HG03558 (cell line): ENCODE measurements around the gene THEM5.

Experiments
- ATAC-seq: cut with Tn5 transposase; IDR thresholded peaks from one replicate; pipeline ENCODE4 v1.9.1; 2021; ENCODE audit warnings: moderate number of reproducible peaks; ENCODE audit not compliant: unreplicated experiment; ENCODE audit errors: extremely low read depth

Gene THEM5

GRCh38 chr1:151825204-151825603 is 28.3 kb downstream of the THEM5 start:
- no peak for ATAC-seq

- ATAC-seq, result no peak
These were observed 30.3 kb downstream of the THEM5 start for GRCh38 chr1:151823175-151823574.

- ATAC-seq, result no peak
These were observed 31.1 kb downstream of the THEM5 start for GRCh38 chr1:151822404-151822803.

- ATAC-seq, result no peak
These were observed 32.6 kb downstream of the THEM5 start for GRCh38 chr1:151820940-151821339.

- no peak for ATAC-seq
These were observed 33.4 kb downstream of the THEM5 start for GRCh38 chr1:151819976-151820623.

- no peak for ATAC-seq
These were observed 34.2 kb downstream of the THEM5 start for GRCh38 chr1:151819227-151819835.

- ATAC-seq, result no peak
These were observed 36.2 kb downstream of the THEM5 start for GRCh38 chr1:151817353-151817730.

GRCh38 chr1:151816548-151817352 is 36.8 kb downstream of the THEM5 start:
- ATAC-seq, result no peak

GRCh38 chr1:151815716-151816327 is 37.7 kb downstream of the THEM5 start:
- ATAC-seq, result no peak

- no peak for ATAC-seq
These were observed 38.5 kb downstream of the THEM5 start for GRCh38 chr1:151814971-151815545.

GRCh38 chr1:151814426-151814825 is 39.1 kb downstream of the THEM5 start:
- no peak for ATAC-seq

GRCh38 chr1:151813271-151813977 is 40.1 kb downstream of the THEM5 start:
- no peak for ATAC-seq

- no peak for ATAC-seq
These were observed 42.3 kb downstream of the THEM5 start for GRCh38 chr1:151811181-151811580.

- ATAC-seq, result no peak
These were observed 43.4 kb downstream of the THEM5 start for GRCh38 chr1:151809985-151810556.

- ATAC-seq, result no peak
These were observed 44.1 kb downstream of the THEM5 start for GRCh38 chr1:151809290-151809984.

GRCh38 chr1:151807766-151808165 is 45.7 kb downstream of the THEM5 start:
- ATAC-seq, result no peak

GRCh38 chr1:151807131-151807530 is 46.4 kb downstream of the THEM5 start:
- no peak for ATAC-seq

- no peak for ATAC-seq
These were observed 47.3 kb downstream of the THEM5 start for GRCh38 chr1:151806170-151806569.
